ENCODE measurements around the gene SYNGR3. TPM values are rescaled to one million over a fixed set of nuclear protein-coding genes. Genes with fewer than 3 reads are reported as not detected.
"Not testable (repeated sequence)": the region's sequence is repeated elsewhere in the genome, so short reads cannot be mapped to it uniquely, and the experiment has no call there.

The SYNGR3 gene
- total and polyA plus RNA-seq, 2 of the 13 experiments (the other 11 are each of a cell fraction or from before 2014, with no cell fraction given), result 0.97 to 5.7 TPM

- peak overlapping the region; percentile 93 for H3K4me2 ChIP-seq (ENCODE audit: low read depth, low read length)
- BruUV-seq (replicated peaks); H2AFZ ChIP-seq (ENCODE audit: low read length); H3K27me3 ChIP-seq (ENCODE audit: control insufficient read depth in 1 of 2, insufficient read depth in 2 of 2, low read length in 2 of 2); H3K79me2 ChIP-seq (ENCODE audit: insufficient read depth, low read length); DNase-seq (ENCODE audit: low spot score); in situ Hi-C loops (cut with HindIII; ENCODE audit: extremely low pct_ligation_motif_present, low pct_unique_long_range_greater_than_20kb); H3K36me3 ChIP-seq (replicated peaks in 1 of 2; ENCODE audit: control insufficient read depth in 1 of 2, insufficient read depth in 2 of 2, low read length in 2 of 2); intact Hi-C loops (cut with micrococcal nuclease; ENCODE audit: unreplicated experiment); H4K20me1 ChIP-seq (ENCODE audit: insufficient read depth, low read length); CTCF ChIA-PET (ENCODE audit: low intra/inter-chr PET ratio, low total read pairs); H3K9me3 ChIP-seq (ENCODE audit: low read length); TF ChIP-seq LCORL (IDR thresholded peaks at IDR 0.05): not testable (repeated sequence)
- POLR2A ChIA-PET, result interaction anchor here (0.8 to 4.6 kb wide), 8 partner anchors 10 to 121 kb away, joined by 3 to 67 read pairs (median 8); partner anchors contain the start of genes NTHL1, TRAF7 and TSC2
- WGBS (ENCODE audit: low lambda C conversion rate), result 10% methylated on average over 4 of the region's 32 CpGs
- H3K4me1 ChIP-seq (ENCODE audit: insufficient read depth, low read length), result peaks cover 85% of the 10 kb centered on the region
- H3K9ac ChIP-seq (ENCODE audit: insufficient read depth, low read depth, low read length), result peak overlapping the region; percentile 75
- H3K4me3 ChIP-seq (replicated peaks in 1 of 3; ENCODE audit: insufficient read depth in 1 of 3, low read depth in 2 of 3, low read length in 3 of 3), result peak overlapping the region; percentile 46 to 69 (median 46); a peak in 5 of 6 replicates
- peak; percentile 5 for ATAC-seq
- FAIRE-seq, result peak; percentile 54
- peak overlapping the region; percentile 90 for H3K27ac ChIP-seq (ENCODE audit: extremely low read length, insufficient read depth, low read length)
- TF ChIP-seq SRSF1 (optimal IDR thresholded peaks at IDR 0.05; ENCODE audit: low read depth, low read length) (peak; percentile 86), NR2C2 (CRISPR knock-in tag; IDR thresholded peaks at IDR 0.05; ENCODE audit: borderline replicate concordance) (peak; percentile 75), ZNF263 (CRISPR knock-in tag; IDR thresholded peaks at IDR 0.05) (peak; percentile 80; the same call in 1 of the 2 replicates), ZNF672 (CRISPR knock-in tag; IDR thresholded peaks at IDR 0.05) (peak; percentile 99), LCORL (CRISPR knock-in tag; IDR thresholded peaks at IDR 0.05) (peak; percentile 52; the same call in 1 of the 2 replicates), ETV6 (CRISPR knock-in tag; conservative IDR thresholded peaks at IDR 0.05) (0 out of 2 replicates have a peak, but pooled peaks have one; percentile 14), XRCC5 (optimal IDR thresholded peaks at IDR 0.05; ENCODE audit: low read length) (peak; percentile 57), HNF4A (CRISPR knock-in tag; IDR thresholded peaks at IDR 0.05) (0 out of 2 replicates have a peak, but pooled peaks have one; percentile 1), ZNF430 (CRISPR knock-in tag; IDR thresholded peaks at IDR 0.05) (0 out of 2 replicates have a peak, but pooled peaks have one; percentile 51), ZNF687 (CRISPR knock-in tag; IDR thresholded peaks at IDR 0.05) (peak; percentile 60), UBTF (CRISPR knock-in tag; IDR thresholded peaks at IDR 0.05) (peak; percentile 57), MTA1 (CRISPR knock-in tag; IDR thresholded peaks at IDR 0.05; ENCODE audit: borderline replicate concordance) (peak; percentile 61; the same call in 1 of the 2 replicates), BRD4 (CRISPR knock-in tag; IDR thresholded peaks at IDR 0.05) (0 out of 2 replicates have a peak, but pooled peaks have one; percentile 35), ZFX (CRISPR knock-in tag; IDR thresholded peaks at IDR 0.05; ENCODE audit: low read depth) (peak; percentile 43), NCOA1 (CRISPR knock-in tag; IDR thresholded peaks at IDR 0.05) (0 out of 2 replicates have a peak, but pooled peaks have one; percentile 25), ZBTB7B (CRISPR knock-in tag; IDR thresholded peaks at IDR 0.05) (0 out of 2 replicates have a peak, but pooled peaks have one; percentile 21), ZNF607 (CRISPR knock-in tag; IDR thresholded peaks at IDR 0.05; ENCODE audit: borderline replicate concordance) (0 out of 2 replicates have a peak, but pooled peaks have one; percentile 2)
Observed at GRCh38 chr16:2033909-2034695, 44.3 kb downstream of the SYNGR3 start.

All from HepG2 (cell line).